DLD1 (cell line): Measurements from ENCODE around the gene LRP2.

Experiments
- in situ Hi-C: cut with HindIII; loops from 2 replicates; pipeline ENCODE4 v1.10.0; 2017; ENCODE audit warnings: low sequenced_read_pairs

The LRP2 gene

GRCh38 chr2:169247211-169247610, 115.1 kb downstream of the LRP2 start:
- in situ Hi-C loops, result no loop called here

- in situ Hi-C loops, result no loop called here
Observed at GRCh38 chr2:169240405-169240804, 121.9 kb downstream of the LRP2 start.

DNA sequence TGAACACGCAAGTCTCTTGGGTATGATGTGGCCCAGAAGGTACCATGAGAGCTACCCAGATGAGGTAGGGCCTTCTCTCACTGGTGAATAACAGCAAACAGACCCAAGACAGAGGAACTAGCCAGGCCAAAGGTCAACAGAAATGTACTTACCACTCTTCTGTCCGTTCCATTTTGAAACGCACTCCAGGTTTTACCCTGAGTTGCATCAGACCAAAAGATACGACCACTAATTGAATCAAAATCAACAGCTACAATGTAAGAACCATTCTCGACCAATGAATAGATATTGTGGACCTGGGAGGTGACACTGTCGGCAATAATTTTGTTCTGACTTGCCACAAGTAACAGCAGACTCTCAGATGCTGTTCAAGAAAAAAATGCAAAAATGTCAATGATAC, 124.4 kb downstream of the LRP2 start:
- in situ Hi-C loops, result no loop called here

DNA sequence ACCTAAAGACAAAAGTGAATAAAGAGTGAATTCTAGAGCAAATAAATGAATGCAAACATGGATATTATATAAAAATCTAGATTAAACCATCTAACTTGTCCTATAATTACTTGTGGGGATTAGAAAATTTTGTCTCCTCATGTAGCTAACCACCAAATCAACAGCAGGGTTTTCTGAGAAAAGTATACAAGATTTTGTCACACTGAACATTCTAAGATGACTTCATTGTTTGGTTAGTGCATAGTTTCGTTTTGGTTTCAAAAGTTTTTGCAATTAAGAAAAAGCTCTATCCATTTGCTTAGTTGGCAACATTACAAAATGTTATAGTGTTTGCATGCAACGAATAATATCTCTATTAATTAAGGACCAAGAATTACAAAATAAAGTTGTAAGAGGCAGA, 125.0 kb downstream of the LRP2 start:
- in situ Hi-C loops, result no loop called here

DNA sequence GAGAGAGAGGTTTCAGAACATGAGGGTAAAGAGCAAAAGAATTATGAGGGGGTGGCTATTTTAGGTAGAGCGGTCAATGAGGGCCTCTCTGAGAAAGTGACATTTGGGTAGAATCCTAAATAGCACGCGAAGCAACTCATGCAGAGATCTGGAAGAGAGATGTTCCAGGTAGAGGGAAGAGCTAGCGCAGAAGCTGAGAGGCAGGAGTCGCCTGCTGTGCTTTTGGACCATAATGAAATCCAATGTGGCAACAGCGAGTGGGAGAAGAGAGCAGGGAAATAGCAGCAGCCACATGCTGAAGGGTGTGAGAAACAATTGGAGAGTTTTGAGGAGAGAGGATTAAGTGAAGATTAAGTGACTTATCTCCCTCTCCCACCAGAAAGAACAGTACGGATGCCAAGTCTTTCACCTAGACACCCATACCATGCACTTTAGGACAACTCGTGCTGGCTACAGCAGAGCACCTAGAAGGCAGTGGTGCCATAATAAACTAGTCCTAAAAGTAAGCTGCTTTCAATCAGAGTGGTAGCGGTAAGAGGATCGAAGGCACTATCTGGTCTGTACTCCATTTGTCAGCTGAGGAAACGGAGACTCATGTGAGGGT, 129.7 kb downstream of the LRP2 start:
- in situ Hi-C loops, result no loop called here

DNA sequence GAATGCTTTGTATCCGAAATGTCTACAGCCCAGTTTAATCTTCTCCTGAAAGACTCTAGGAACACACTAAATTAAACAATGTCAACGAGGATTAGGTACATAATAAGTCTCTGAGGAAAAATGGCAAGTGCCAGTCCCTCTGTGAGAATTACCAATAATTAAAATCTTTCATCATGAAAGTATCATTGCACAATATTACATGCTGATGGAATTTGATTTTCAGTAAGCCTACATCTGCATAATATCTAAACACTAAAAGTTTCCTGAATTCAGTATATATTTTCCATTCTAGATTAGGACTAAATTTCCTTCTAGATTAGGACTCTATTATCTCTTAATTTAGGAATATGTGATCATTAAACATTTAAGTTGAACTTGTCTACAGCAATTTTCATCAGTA, 132.1 kb downstream of the LRP2 start:
- in situ Hi-C loops, result no loop called here

DNA sequence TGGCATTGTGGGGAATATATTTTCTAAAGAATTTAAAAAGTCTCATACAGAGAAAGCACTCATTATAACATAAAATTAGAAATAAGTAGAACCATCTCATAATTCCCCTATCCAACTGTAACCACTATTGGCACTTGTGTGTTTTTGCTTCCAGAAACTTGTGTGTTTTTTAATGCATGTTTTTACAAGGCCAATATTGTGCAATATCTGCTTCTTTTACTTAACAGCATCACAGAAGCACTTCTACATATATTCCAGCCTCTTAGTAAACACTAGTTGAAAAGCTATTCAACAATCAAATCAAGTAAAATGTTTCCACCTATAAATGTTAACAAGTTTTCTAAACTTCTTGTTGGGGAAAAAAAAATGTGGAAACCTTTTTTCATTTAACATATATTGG, 132.7 kb downstream of the LRP2 start:
- in situ Hi-C loops, result no loop called here

DNA sequence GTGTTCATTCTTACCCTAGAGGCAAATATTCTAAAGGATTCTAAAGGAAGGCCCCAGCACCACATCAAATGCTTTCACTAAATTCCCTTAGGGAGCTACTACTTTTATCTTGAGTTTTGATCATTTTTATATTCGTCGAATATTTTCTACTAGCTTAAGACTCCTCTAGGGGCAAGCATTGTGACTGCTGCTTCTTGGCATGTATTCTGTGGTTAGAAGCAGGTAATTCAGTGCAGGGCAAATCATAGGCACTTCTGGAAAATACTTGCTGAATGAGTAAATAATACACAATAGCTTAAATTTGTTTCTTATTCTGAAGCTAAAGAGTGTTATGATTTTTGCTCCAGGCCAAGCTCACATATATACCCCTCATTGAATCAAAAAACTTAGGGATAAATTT, 136.4 kb downstream of the LRP2 start:
- in situ Hi-C loops, result no loop called here

GRCh38 chr2:169225233-169225750, 137.0 kb downstream of the LRP2 start:
- in situ Hi-C loops, result no loop called here

- in situ Hi-C loops, result no loop called here
Observed at GRCh38 chr2:169222665-169223064, 139.7 kb downstream of the LRP2 start.

DNA sequence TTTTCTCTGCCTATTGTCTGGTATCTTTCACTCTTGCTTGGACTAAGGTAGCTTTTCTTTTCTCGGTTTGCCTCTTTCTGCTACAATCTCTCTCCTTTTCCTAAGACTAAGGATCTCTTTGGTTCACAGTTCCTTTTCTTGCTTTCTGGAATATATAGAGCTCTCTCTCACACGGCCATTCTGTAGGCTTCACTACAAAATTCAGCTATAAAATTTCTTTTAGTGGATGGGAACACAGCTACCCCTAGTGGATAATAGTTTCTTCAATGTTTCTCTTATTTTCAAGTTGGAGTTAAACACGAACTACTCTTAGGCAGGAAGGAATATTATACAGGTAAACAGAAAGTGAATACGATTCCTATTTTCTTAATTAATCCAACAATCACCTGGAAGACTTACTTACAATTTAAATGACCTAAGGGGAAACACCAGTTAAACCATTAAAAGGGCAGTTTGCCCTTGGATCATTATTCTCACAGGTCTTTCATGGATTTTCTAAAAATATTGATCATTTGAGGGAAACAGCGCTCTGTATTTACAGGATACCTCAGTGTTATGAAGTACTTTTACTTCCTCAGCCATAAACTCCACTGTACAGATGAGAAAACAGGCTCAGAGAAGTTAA, 140.5 kb downstream of the LRP2 start:
- in situ Hi-C loops, result no loop called here

DNA sequence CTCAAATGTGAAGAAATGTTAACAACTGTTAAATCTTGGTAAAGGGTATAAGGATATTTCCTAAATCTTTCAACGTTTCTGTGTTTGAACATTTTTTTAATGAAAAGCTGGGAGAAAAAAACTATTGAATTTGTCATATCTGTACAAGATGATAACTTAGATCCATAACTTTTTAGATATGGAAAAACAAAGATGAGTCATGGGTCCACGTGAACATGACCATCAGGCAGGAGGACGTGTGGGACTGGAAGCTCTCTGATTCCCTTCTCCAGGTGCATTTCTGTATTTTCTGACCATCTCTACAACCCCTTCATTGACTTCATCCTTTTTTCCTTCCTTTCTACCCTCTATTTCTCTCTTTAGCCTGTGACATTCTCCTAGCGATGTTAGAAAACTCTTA, 151.4 kb downstream of the LRP2 start:
- in situ Hi-C loops, result loop anchor here (5.0 kb wide), 1 partner anchor 54 kb away; no protein-coding TSS in a partner anchor

DNA sequence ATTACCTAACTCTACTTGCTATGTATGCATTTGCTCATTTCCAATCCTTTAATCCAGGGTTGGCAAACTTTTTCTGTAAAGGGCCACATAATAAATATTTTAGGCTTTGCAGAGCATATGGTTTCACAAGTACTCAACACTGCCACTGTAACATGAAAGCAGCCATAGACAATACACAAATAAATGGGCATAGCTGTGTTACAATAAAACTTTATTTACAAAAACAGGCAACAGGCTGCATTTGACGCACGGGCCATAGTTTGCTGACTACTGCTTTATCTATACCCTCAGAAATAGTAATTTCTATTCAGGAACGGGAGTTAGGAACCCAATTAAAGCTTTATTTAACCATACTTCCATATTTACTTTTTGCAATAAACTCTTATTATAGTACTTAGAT, 154.3 kb downstream of the LRP2 start:
- in situ Hi-C loops, result no loop called here

DNA sequence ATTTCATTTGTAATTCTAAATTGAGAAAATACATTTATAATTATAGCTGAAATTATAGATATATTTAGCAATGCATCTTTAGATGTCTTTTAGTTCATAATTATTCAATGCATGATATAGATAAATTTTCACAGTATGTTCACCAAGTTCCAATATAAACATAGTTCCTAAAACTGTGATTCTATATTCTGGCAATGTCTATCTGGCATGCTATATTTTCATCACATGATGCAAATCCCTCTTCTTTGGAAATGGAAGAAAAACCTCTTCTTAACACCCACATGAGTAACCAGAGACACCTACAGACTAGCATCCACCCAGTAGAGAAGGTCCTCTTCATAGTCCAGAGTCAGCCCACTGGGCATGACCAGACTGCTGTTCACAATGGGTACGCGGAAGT, 157.2 kb downstream of the LRP2 start:
- in situ Hi-C loops, result no loop called here

DNA sequence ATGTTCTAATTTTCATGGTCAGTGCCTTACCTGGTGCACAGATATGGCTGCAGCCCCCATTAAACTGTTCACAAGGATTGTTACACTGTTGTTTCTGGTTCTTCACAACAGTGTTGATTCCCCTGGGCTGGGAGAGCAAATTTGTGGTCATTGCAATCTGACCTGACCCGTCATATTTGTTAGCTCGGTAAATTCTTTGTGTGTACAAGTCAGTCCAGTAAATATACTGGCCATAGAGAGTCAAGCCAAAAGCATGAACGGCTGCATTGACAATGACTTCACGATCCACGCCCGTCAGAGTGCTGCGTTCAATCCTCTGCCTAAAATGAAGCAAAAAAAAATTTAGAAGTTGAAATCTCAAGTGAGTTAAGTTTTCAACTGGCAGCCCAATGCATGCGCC, 158.4 kb downstream of the LRP2 start:
- in situ Hi-C loops, result no loop called here

GRCh38 chr2:169200756-169201155, 161.6 kb downstream of the LRP2 start:
- in situ Hi-C loops, result no loop called here

GRCh38 chr2:169193618-169194017, 168.7 kb downstream of the LRP2 start:
- in situ Hi-C loops, result no loop called here

GRCh38 chr2:169190197-169190775, 172.0 kb downstream of the LRP2 start:
- in situ Hi-C loops, result no loop called here

DNA sequence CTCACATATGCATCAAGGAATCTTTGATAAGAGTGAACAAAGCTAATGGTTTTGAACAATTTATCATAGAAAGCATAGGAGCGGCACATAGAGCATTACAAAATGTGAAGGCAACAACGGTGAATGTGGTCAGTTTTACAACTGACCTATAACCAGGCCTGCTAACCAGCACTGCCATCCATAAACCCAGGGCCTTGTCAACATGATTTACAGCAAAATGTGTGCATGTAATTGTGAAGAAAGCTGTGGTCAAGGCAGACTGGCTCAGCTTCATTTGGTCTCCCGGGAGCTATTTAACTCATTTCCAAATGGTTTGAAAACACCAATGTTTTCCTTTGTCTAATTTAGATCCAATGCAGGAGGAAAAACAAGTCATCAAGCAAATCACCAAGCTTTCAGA, 173.2 kb downstream of the LRP2 start:
- in situ Hi-C loops, result no loop called here

DNA sequence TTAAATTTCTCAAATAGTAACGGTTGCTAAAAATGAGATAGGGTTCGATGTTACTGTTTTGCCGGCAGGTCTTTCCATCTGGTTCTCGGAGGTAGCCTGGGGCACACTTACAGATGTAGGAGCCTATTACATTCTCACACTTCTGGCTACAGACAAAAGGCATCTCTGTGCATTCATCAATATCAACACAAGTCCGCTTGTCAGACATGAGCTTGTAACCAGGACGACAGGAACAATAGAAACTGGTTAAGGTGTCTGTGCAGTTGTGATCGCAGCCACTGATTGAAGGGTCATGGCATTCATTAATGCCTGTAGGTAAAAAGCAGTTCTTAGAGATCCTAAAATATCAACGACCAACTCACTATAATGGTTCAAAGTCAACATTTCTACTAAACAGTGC, 176.6 kb downstream of the LRP2 start:
- in situ Hi-C loops, result no loop called here

DNA sequence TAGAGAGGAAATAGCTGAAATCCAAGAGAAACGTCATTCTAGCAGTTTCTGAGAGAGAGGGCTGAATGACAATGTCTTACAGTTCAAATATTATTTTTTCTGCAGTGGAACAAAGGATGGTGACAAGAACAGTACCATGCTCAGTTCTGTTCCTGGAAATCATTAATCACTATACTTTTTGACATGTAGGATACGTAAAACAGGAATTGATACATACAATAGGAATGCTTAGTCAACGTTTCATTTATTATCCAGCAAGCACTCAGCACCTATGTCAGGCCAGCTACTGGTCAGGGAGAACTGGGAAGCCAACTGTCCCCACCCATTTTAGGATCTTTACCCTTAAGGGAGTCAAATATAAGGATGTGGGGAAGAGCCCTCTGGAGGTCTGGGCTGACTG, 178.3 kb downstream of the LRP2 start:
- in situ Hi-C loops, result no loop called here

GRCh38 chr2:169182573-169182972, 179.8 kb downstream of the LRP2 start:
- in situ Hi-C loops, result no loop called here
